Renal cortical epithelial cell (primary cell): ENCODE results near the gene DRD4. TPM values are rescaled to one million over a fixed set of nuclear protein-coding genes. Genes with fewer than 3 reads are reported as not detected.

ENCODE experiments used
- DNase-seq: peaks from one replicate; pipeline ENCODE4 v3.0.0-alpha.2; 2011; ENCODE audit warnings: low read depth
- total RNA-seq: library from RNA; depleted of rRNA; stranded (reverse); fragments of >200 nt; gene quantifications from 2 replicates; pipeline ENCODE4 v1.2.3, GENCODE V29; 2014

The DRD4 gene
- total RNA-seq, 1 donor from 2014 or later, result 0.10 TPM

GRCh38 chr11:610146-610801, 26.8 kb upstream of the DRD4 start:
- DNase-seq, result no peak

- no peak for DNase-seq
Observed at GRCh38 chr11:611001-611996, 25.8 kb upstream of the DRD4 start.

GRCh38 chr11:612201-612960, 24.7 kb upstream of the DRD4 start:
- DNase-seq, result peak; percentile 12

DNA sequence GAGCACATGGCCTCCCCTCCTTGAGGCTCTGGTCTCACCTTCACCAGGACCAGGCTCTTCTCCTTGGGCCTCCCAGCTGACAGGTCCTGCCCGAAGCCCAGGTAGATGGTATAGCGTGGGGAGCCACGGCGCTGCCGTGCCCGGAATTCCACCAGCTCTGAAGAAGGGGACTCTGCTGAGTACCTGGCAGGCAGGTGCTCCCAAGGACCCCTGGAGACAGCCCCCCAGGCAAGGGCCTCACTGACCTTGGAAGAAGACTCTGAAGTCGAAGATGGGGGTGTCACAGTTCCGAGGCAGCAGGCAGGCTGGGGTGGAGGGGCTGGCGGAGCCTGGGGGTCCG, 24.1 kb upstream of the DRD4 start:
- no peak for DNase-seq

- DNase-seq, result peak; percentile 40
Observed at GRCh38 chr11:613369-613968, 23.6 kb upstream of the DRD4 start.

GRCh38 chr11:614021-614622, 22.9 kb upstream of the DRD4 start:
- no peak for DNase-seq

- DNase-seq, result no peak
Observed at GRCh38 chr11:614623-615503, 22.2 kb upstream of the DRD4 start.

DNA sequence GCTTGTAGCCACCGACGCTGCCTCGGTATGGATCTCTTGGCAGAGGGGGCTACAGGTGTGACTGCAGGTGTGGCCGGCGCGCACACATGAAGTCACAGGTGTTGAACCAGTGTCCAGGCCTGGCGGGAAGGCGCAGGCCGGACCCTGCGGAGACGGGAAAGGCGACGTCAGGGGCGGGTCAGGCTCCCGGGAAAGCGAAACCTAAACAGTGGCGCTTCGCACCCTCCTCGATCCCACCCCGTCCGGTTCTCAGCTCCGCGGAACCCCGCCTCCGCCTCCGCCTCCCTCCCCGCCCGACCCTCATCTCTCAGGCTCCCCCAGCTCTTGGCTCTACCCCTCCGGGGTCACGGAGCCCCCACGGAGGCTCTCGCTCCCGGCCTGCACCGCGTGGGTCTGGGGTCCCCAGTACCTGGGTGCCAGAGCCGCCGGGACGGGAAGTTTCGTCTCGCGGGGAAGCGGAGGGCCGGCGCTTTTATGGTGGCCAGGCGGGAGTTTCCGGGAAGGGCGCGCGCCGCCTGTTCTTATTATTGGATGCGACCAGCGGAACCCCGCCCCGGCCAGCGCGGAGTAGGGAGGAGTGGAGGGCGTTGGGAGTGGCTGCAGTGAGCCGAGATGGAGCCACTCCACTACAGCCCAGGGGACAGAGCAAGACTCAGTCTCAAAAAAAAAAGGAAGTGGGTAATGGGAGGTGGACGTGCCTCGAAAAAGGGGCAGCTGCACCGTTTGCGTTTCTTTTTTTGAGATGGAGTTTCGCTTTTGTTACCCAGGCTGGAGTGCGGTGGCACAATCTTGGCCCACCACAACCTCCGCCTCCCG, 21.4 kb upstream of the DRD4 start, which contains the start of gene IRF7:
Gene IRF7 (minus strand): TSS at position 447 of the 816 bp plus-strand sequence. CDS start 586 bp downstream, outside the sequence.
- DNase-seq, result peak; percentile 69

DNA sequence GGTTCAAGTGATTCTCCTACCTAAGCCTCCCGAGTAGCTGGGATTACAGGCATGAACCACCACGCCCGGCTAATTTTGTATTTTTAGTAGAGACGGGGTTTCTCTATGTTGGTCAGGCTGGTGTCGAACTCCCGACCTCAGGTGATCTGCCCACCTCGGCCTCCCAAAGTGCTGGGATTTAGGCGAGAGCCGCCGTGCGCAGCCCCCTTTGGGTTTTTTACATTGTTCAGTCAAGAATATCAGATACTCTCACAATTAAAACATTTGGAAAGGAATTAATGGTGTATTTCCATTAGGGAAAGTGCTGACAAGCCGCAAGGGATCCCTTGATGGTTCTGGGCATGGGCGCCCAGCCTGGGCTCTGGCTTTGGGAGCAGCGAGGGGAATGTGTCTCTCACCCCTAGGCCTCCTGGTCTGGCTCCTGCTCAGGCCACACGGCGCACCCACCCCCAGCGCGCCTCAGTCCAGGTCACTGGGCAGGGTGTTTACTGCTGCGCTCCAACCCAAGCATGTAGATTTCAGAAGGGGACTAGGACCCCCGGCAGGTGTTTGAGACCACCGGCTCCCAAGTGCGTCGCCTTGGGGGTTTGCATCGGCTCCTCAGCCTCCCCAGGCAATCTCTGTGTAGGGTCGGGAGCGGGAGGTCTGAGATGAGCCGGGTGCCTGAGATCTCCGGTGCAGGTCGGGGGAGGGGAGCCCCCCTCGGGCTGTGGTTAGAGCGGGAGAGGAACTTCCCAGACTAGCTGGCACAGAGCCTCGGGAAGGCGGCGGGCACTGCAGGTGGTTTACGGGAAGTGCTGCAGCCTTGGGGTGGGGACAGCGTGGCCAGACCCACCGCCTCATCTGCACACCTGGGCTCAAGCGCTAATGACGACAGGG, 20.5 kb upstream of the DRD4 start:
- DNase-seq, result no peak

GRCh38 chr11:617199-617911, 19.7 kb upstream of the DRD4 start:
- no peak for DNase-seq

DNA sequence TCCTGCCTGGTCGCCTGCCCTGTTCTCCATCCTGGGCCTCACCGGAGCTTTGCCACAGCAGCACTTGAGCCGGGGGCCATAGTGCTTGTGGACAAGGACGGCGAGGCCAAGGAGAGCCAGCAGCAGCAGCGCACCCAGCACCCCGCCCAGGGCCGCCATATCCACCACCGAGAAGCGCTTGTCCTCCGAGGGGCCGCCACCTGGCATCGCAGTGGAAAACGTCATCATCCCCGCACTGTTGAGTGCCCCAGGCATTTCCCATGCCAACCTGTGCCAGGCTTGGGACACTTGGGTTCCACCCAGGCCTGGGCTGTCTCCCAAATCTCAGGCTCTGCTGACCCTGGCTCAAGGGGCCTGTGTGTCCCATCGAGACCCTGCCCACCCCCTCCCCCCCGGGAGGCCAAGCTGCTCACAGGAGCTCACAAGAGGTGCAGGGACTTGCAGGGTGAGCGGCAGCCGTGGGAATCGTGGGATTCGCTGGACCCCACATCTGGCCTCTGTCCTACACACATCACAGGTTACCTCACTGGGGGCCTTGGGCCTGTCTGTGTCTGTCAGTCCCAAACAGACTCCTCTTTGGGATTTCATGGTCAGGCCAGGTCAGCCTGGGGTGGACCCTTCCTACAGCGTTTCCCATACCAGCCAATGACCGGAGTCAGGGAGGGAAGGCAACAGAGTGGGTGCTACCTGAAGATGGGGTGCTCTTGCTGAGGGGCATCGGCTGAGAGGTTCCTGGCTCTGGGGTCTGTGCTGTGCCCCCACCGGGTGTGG, 19.0 kb upstream of the DRD4 start:
- DNase-seq, result no peak

DNA sequence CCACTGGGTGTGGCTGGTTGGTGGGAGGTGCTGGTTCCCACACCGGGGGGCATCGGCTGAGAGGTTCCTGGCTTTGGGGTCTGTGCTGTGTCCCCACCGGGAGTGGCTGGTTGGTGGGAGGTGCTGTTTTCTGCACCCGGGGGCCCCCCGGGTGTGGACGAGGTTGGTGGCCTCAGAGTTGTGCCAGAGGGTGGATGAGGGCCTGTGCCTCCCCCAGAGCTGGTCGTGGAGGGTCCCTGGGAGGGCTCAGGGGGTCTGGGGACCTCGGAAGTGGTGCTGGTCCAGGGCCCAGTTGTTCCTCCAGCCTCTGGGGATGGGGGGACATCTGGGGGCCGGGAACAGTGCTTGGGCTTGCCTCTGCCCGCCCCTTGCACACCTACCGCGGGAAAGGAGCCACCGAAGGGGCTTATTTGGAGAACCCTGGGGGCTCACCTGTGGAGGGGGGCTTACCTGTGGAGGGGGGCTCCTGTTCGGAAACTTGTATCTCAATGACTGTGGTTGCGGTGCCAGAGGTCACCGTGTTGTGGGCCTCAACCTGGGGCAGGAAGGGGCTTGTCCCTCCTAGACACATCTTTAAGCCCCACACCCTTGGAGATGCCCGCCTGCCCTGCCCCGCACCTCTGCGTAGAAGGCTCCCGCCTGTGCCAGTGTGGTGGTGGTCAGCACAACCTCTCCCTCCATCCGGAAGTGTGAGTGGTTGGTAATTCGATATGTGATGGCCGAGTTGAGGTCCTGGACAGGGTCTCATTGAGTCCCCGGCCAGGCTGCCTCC, 18.0 kb upstream of the DRD4 start:
- DNase-seq, result no peak

GRCh38 chr11:619628-620050, 17.4 kb upstream of the DRD4 start:
- DNase-seq, result no peak

- no peak for DNase-seq
Observed at GRCh38 chr11:620201-620600, 16.9 kb upstream of the DRD4 start.

DNA sequence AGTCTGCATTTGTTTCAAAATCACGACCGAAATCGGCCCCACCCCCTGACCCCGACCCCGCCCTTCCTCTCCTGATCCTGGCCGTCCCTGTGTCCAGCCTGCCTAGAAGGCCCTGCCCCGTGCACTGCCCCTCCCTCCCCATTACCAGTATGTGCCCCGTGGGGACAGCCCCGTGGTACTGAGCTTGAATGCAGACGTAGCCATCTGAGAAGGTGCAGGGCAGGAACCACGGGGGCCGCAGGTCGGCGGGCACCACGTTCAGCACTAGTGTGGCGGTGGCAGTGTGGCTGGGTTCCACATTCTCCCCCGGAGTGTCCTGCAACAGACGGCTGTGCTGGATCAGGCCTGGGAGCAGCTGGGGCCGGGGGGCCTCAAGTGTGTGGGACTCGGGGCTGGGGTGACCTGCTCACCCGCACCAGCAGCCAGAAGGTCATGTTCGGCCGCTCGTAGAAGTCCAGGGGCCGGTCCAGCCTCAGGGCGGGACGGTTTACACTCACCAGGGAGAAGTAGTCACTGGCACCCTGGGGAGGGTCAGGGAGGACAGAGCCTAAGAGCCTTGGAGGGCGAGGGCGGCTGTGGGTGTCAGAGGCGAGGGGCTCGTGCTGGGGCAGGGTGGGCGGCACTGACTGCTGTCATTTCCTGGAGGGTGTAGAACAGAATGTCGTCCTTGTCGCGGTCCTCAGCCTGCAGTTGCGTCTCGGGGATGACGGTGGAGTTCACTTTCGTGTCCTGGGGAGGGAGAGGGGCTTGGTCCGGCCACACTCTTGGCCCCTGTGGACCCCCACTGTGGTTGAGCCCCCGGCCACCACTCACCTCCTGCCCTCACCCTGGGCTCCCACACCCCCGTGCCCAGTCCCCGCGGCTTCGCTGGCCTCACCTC, 15.9 kb upstream of the DRD4 start:
- DNase-seq, result no peak
